Nephron progenitor cell (in vitro differentiated cells): ENCODE data around the gene IL10RA.
A peak's percentile ranks its signal among the peaks of the same experiment; 100 is the strongest.

ENCODE experiments used
- DNase-seq: peaks from one replicate; pipeline ENCODE4 v3.0.0; 2021
- H3K27ac Mint-ChIP-seq: 2 replicates; pipeline ENCODE4 v1.8.0; 2021; ENCODE audit warnings: mild to moderate bottlenecking, moderate library complexity, mixed read lengths
- H3K27me3 Mint-ChIP-seq: 2 replicates; pipeline ENCODE4 v1.8.0; 2021; ENCODE audit warnings: mild to moderate bottlenecking, low read depth, mixed read lengths; ENCODE audit not compliant: poor library complexity
- H3K36me3 Mint-ChIP-seq: 2 replicates; pipeline ENCODE4 v1.8.0; 2021; ENCODE audit warnings: low read depth, mixed read lengths
- H3K4me1 Mint-ChIP-seq: 2 replicates; pipeline ENCODE4 v1.8.0; 2021; ENCODE audit warnings: mixed read lengths
- H3K4me3 Mint-ChIP-seq: 2 replicates; pipeline ENCODE4 v1.8.0; 2021; ENCODE audit warnings: mild to moderate bottlenecking, moderate library complexity, mixed read lengths
- H3K9me3 Mint-ChIP-seq: 2 replicates; pipeline ENCODE4 v1.8.0; 2021; ENCODE audit warnings: mild to moderate bottlenecking, moderate library complexity, mixed read lengths
- CTCF ChIP-seq: fragments of 200-600 bp; sonication (generic); IDR thresholded peaks from 2 replicates; pipeline ENCODE4 v1.5.0; 2021; ENCODE audit warnings: antibody characterized with exemption

Gene IL10RA

DNA sequence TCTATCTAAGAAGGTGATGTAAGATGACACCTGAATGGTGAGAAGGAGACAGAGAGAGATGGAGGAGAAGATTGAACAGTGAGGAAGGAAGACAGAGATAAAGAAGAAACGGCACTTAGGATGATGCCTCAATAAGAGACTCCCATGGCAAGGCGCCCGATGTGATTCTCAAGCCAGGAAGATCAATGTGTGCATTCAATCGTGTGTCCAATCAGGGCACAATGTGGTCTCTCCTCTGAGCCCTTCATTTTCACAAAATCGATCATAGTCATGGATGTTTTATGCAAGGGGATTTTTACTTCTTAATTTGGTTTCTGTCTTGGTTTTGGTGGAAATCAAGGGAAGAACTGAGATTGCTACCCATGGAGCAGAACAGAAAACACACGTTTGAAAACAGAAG is 37.1 kb upstream of the IL10RA start:
- peaks cover 17% of the 10 kb centered on the region for H3K4me1 Mint-ChIP-seq
- DNase-seq = no peak
- H3K9me3 Mint-ChIP-seq = no peaks in the 10 kb centered on the region
- no peak for TF ChIP-seq CTCF
- no peaks in the 10 kb centered on the region for H3K36me3 Mint-ChIP-seq
- no peak overlapping the region for H3K27ac Mint-ChIP-seq
- H3K27me3 Mint-ChIP-seq = peaks cover 23% of the 10 kb centered on the region
- H3K4me3 Mint-ChIP-seq = no peak overlapping the region

- TF ChIP-seq CTCF = no peak
- H3K4me3 Mint-ChIP-seq = no peak overlapping the region
- H3K9me3 Mint-ChIP-seq = no peaks in the 10 kb centered on the region
- H3K36me3 Mint-ChIP-seq = no peaks in the 10 kb centered on the region
- peaks cover 19% of the 10 kb centered on the region for H3K27me3 Mint-ChIP-seq
- H3K27ac Mint-ChIP-seq = no peak overlapping the region
- peaks cover 17% of the 10 kb centered on the region for H3K4me1 Mint-ChIP-seq
- DNase-seq = no peak
Observed at GRCh38 chr11:117950301-117950700, 35.9 kb upstream of the IL10RA start.

DNA sequence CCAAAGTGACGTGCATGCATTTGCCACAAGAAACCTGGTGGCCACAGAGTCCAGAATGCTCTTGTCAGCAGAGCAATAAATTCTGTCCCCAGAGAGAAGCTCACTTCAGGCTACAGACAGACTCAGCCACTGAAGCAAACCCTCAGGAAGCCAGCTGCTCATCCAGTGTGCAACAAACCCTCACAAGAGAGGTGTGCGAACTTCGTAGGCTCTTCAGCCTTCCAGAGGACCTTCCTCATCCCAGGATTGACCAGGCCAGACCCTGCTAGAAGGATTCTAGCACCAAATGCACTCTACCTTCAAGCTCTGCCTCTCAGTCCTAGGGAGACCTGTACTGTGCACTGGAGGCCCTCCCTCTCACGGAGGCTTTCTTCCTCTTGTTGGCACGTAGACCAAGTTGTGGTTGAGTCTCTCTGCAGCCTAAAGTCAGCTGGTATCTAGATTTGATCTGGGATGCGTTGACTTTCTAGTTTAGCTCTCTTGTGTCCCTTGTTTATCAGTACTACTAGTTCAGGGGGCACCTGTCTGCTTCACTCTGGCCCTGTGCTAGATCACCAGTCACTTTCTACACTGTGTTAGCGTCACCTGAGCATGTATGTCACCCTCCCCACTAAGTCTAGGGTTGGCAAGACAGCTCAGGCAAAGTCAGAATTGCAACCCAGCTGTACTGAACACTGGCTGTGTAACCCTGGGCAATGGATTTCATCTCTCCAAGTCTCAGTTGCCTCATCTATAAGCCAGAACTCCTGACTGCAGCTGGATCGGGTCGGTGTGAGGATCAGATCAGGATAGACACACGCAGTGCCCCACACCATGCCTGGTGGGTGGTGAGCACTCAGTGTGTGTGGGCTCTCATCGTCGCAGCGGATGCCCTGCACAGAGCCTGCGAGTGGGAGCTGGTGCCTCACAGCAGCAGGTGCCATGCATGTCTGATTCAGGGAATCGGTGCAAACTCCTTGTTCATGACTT is 34.9 kb upstream of the IL10RA start:
- TF ChIP-seq CTCF = no peak
- Mint-ChIP-seq H3K4me3 (no peak overlapping the region), H3K27me3 (peaks cover 22% of the 10 kb centered on the region), H3K36me3 (no peaks in the 10 kb centered on the region), H3K4me1 (peaks cover 17% of the 10 kb centered on the region), H3K27ac (no peak overlapping the region), H3K9me3 (peaks cover under 1% of the 10 kb centered on the region)
- DNase-seq = peak; percentile 20

- no peak for DNase-seq
- no peak overlapping the region for H3K4me3 Mint-ChIP-seq
- peaks cover 17% of the 10 kb centered on the region for H3K4me1 Mint-ChIP-seq
- peaks cover 27% of the 10 kb centered on the region for H3K27me3 Mint-ChIP-seq
- no peaks in the 10 kb centered on the region for H3K36me3 Mint-ChIP-seq
- no peak overlapping the region for H3K27ac Mint-ChIP-seq
- peaks cover 19% of the 10 kb centered on the region for H3K9me3 Mint-ChIP-seq
- TF ChIP-seq CTCF = no peak
Observed at GRCh38 chr11:117953024-117953671, 33.0 kb upstream of the IL10RA start.

DNA sequence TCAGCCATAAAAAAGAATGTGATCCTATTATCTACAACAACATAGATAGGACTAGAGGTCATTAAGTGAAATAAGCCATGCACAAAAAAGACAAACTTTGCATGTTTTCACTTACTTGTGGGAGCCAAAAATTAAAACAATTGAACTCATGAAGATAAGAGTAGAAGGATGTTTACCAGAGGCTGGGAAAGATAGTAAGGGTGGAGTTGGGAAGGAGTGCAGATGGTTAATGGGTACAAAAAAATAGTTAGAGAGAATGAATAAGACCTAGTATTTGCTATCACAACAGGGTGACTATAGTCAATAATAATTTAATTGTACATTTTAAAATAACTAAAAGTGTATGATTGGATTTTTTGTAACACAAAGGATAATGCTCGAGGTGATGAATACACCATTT is 27.2 kb upstream of the IL10RA start:
- H3K27ac Mint-ChIP-seq = no peak overlapping the region
- DNase-seq = no peak
- peaks cover 20% of the 10 kb centered on the region for H3K9me3 Mint-ChIP-seq
- H3K27me3 Mint-ChIP-seq = peaks cover 17% of the 10 kb centered on the region
- H3K4me1 Mint-ChIP-seq = no peaks in the 10 kb centered on the region
- no peaks in the 10 kb centered on the region for H3K36me3 Mint-ChIP-seq
- no peak for TF ChIP-seq CTCF
- no peak overlapping the region for H3K4me3 Mint-ChIP-seq
